GM12875 (cell line): Measurements from ENCODE around the gene ARHGEF1.
A peak's percentile ranks its signal among the peaks of the same experiment; 100 is the strongest.

Experiments used
- H3K4me3 ChIP-seq: one replicate; pipeline ENCODE4 v1.5.1; 2011; ENCODE audit warnings: low read depth, low read length, control low read depth
- CTCF ChIP-seq: IDR thresholded peaks from 2 replicates; pipeline ENCODE4 v1.5.1; 2011; ENCODE audit warnings: low read depth, mild to moderate bottlenecking, control low read depth, inconsistent platforms, low read length, moderate library complexity, borderline replicate concordance; ENCODE audit not compliant: insufficient read depth

The ARHGEF1 gene

GRCh38 chr19:41927497-41928192 lies 44.7 kb downstream of the ARHGEF1 start:
- H3K4me3 ChIP-seq: peak overlapping the region; percentile 54

GRCh38 chr19:41928221-41928683 lies 45.3 kb downstream of the ARHGEF1 start, which contains the start of gene ERFL:
Gene ERFL, minus strand, starts transcription at chr19:41928449. Its CDS starts 15,530 bp downstream, at chr19:41912919.
- peak within 1 kb of the TSS; percentile 54 for H3K4me3 ChIP-seq

More at GRCh38 chr19:41927497-41928192, 44.7 kb downstream of the ARHGEF1 start:
- no peak for TF ChIP-seq CTCF

GRCh38 chr19:41928754-41929535 lies 46.0 kb downstream of the ARHGEF1 start:
- peak overlapping the region; percentile 54 for H3K4me3 ChIP-seq
- peak; percentile 24; the same call in 1 of the 2 replicates for TF ChIP-seq CTCF

More at GRCh38 chr19:41928221-41928683, 45.3 kb downstream of the ARHGEF1 start, which contains the start of gene ERFL:
- no peak for TF ChIP-seq CTCF

GRCh38 chr19:41929536-41930071 lies 46.6 kb downstream of the ARHGEF1 start:
- H3K4me3 ChIP-seq: no peak overlapping the region
- TF ChIP-seq CTCF: no peak

- H3K4me3 ChIP-seq: no peak overlapping the region
- no peak for TF ChIP-seq CTCF
These were observed 47.3 kb downstream of the ARHGEF1 start for GRCh38 chr19:41930322-41930722.

- peak; percentile 70 for TF ChIP-seq CTCF
- H3K4me3 ChIP-seq: no peak overlapping the region
These were observed 48.1 kb downstream of the ARHGEF1 start for GRCh38 chr19:41930926-41931592.
